H9 (cell line): ENCODE data around the gene ITPK1. TPM values are rescaled to one million over a fixed set of nuclear protein-coding genes. Genes with fewer than 3 reads are reported as not detected.

Source experiments
- DNase-seq: peaks from one replicate; pipeline ENCODE4 v3.0.0-alpha.2; 2017
- H2AFZ ChIP-seq: one replicate; pipeline ENCODE4 v1.6.1; 2013; ENCODE audit warnings: mild to moderate bottlenecking, low read length, control low read depth, moderate library complexity
- H2AK5ac ChIP-seq: 2 replicates; pipeline ENCODE4 v1.6.1; 2013; ENCODE audit warnings: low read length, control low read depth, mixed read lengths; ENCODE audit not compliant: insufficient read length
- H2BK120ac ChIP-seq: one replicate; pipeline ENCODE4 v1.6.1; 2013; ENCODE audit warnings: low read depth, mild to moderate bottlenecking, low read length, control low read depth, inconsistent platforms; ENCODE audit not compliant: poor library complexity, severe bottlenecking
- H2BK12ac ChIP-seq: 2 replicates; pipeline ENCODE4 v1.6.1; 2013; ENCODE audit warnings: low read length, control low read depth, mixed read lengths, low read depth; ENCODE audit not compliant: insufficient read length
- H2BK15ac ChIP-seq: 2 replicates; pipeline ENCODE4 v1.6.1; 2013; ENCODE audit warnings: low read depth, low read length, control low read depth
- H2BK20ac ChIP-seq: one replicate; pipeline ENCODE4 v1.6.1; 2013; ENCODE audit warnings: low read depth, mild to moderate bottlenecking, low read length, control low read depth, inconsistent platforms; ENCODE audit not compliant: poor library complexity, severe bottlenecking
- H2BK5ac ChIP-seq: 2 replicates; pipeline ENCODE4 v1.6.1; 2013; ENCODE audit warnings: low read length, control low read depth, mixed read lengths; ENCODE audit not compliant: insufficient read length
- H3K14ac ChIP-seq: 2 replicates; pipeline ENCODE4 v1.6.1; 2013; ENCODE audit warnings: low read length, control low read depth; ENCODE audit not compliant: insufficient read depth
- H3K18ac ChIP-seq: 2 replicates; pipeline ENCODE4 v1.6.1; 2013; ENCODE audit warnings: low read depth, mild to moderate bottlenecking, mixed read lengths, low read length, control low read depth; ENCODE audit not compliant: insufficient read length
- H3K23ac ChIP-seq: 2 replicates; pipeline ENCODE4 v1.6.1; 2013; ENCODE audit warnings: low read length, control low read depth, mixed read lengths, low read depth; ENCODE audit not compliant: insufficient read length
- H3K23me2 ChIP-seq: 2 replicates; pipeline ENCODE4 v1.6.1; 2013; ENCODE audit warnings: low read depth, mild to moderate bottlenecking, mixed read lengths, low read length, control low read depth; ENCODE audit not compliant: insufficient read length, poor library complexity, severe bottlenecking
- H3K27ac ChIP-seq: 2 replicates; pipeline ENCODE4 v1.5.1; 2013; ENCODE audit warnings: low read length, control low read depth, mixed read lengths, low read depth; ENCODE audit not compliant: insufficient read length
- H3K27me3 ChIP-seq: 2 replicates; pipeline ENCODE4 v1.6.1; 2013; ENCODE audit warnings: low read length, control low read depth, inconsistent platforms; ENCODE audit not compliant: insufficient read depth
- H3K4ac ChIP-seq: 2 replicates; pipeline ENCODE4 v1.6.1; 2013; ENCODE audit warnings: low read depth, mild to moderate bottlenecking, control low read depth, inconsistent platforms, low read length, moderate library complexity
- H3K4me1 ChIP-seq: 2 replicates; pipeline ENCODE4 v1.6.1; 2013; ENCODE audit warnings: low read length, control low read depth, inconsistent platforms; ENCODE audit not compliant: insufficient read depth
- H3K4me2 ChIP-seq: 2 replicates; pipeline ENCODE4 v1.6.1; 2013; ENCODE audit warnings: low read length, control low read depth, mixed read lengths; ENCODE audit not compliant: insufficient read length, insufficient read depth
- H3K56ac ChIP-seq: 2 replicates; pipeline ENCODE4 v1.6.1; 2013; ENCODE audit warnings: low read depth, mild to moderate bottlenecking, mixed read lengths, low read length, control low read depth; ENCODE audit not compliant: insufficient read length
- H3K79me1 ChIP-seq: 2 replicates; pipeline ENCODE4 v1.6.1; 2013; ENCODE audit warnings: low read depth, mild to moderate bottlenecking, moderate library complexity, low read length, control low read depth, inconsistent platforms; ENCODE audit not compliant: insufficient read depth, poor library complexity, severe bottlenecking
- H3K79me2 ChIP-seq: 2 replicates; pipeline ENCODE4 v1.6.1; 2013; ENCODE audit warnings: low read length, control low read depth, inconsistent platforms; ENCODE audit not compliant: insufficient read depth
- H3K9ac ChIP-seq: 2 replicates; pipeline ENCODE4 v1.6.1; 2013; ENCODE audit warnings: low read length, control low read depth, mixed read lengths; ENCODE audit not compliant: insufficient read length; ENCODE audit errors: extremely low read depth
- H3K9me3 ChIP-seq: one replicate; pipeline ENCODE4 v1.6.1; 2013; ENCODE audit warnings: low read depth, low read length, inconsistent platforms; ENCODE audit not compliant: control insufficient read depth
- H3T11ph ChIP-seq: one replicate; pipeline ENCODE4 v1.6.1; 2013; ENCODE audit warnings: mild to moderate bottlenecking, low read length, control low read depth, inconsistent platforms
- H4K20me1 ChIP-seq: one replicate; pipeline ENCODE4 v1.6.1; 2013; ENCODE audit not compliant: control insufficient read depth, insufficient read length, insufficient read depth
- H4K5ac ChIP-seq: 2 replicates; pipeline ENCODE4 v1.6.1; 2013; ENCODE audit warnings: low read depth, mild to moderate bottlenecking, mixed read lengths, low read length, control low read depth; ENCODE audit not compliant: insufficient read length
- H4K8ac ChIP-seq: replicated peaks from 2 replicates; pipeline ENCODE4 v1.6.1; 2013; ENCODE audit warnings: low read length, control low read depth, mixed read lengths, low read depth; ENCODE audit not compliant: insufficient read length
- H4K91ac ChIP-seq: 2 replicates; pipeline ENCODE4 v1.6.1; 2013; ENCODE audit warnings: low read depth, mild to moderate bottlenecking, moderate library complexity, mixed read lengths, low read length, control low read depth; ENCODE audit not compliant: insufficient read length
- H3K27ac Mint-ChIP-seq, 3 experiments: 2 replicates in 2 of 3; 3 replicates in 1 of 3; pipeline ENCODE4 v1.8.0; 2020 to 2021; ENCODE audit warnings: mixed read lengths in 3 of 3, mild to moderate bottlenecking in 1 of 3, moderate library complexity in 1 of 3
- H3K27me3 Mint-ChIP-seq: 2 replicates; pipeline ENCODE4 v1.8.0; 2021; ENCODE audit warnings: low read depth, mild to moderate bottlenecking, moderate library complexity, mixed read lengths
- H3K36me3 Mint-ChIP-seq, 3 experiments: 2 replicates in 2 of 3; 3 replicates in 1 of 3; pipeline ENCODE4 v1.8.0; 2020 to 2021; ENCODE audit warnings: low read depth in 3 of 3, mixed read lengths in 3 of 3; ENCODE audit not compliant: insufficient read depth in 1 of 3
- H3K4me1 Mint-ChIP-seq, 2 experiments: 2 replicates each; pipeline ENCODE4 v1.8.0; 2020; ENCODE audit warnings: mixed read lengths in 2 of 2
- H3K4me3 Mint-ChIP-seq, 2 experiments: 2 replicates in 1 of 2; 3 replicates in 1 of 2; pipeline ENCODE4 v1.8.0; 2020 to 2021; ENCODE audit warnings: mild to moderate bottlenecking in 2 of 2, mixed read lengths in 2 of 2, moderate library complexity in 1 of 2
- H3K9me3 Mint-ChIP-seq, 2 experiments: 2 replicates in 1 of 2; 3 replicates in 1 of 2; pipeline ENCODE4 v1.8.0; 2020; ENCODE audit warnings: mild to moderate bottlenecking in 2 of 2, mixed read lengths in 2 of 2, moderate library complexity in 1 of 2
- CTCF ChIP-seq: fragments of 200-600 bp; sonication (generic); conservative IDR thresholded peaks from 3 replicates; pipeline ENCODE4 v1.8.0; 2021; ENCODE audit warnings: antibody characterized with exemption, mild to moderate bottlenecking
- WGBS: extraction: QIAGEN DNeasy Blood & Tissue Kit; methylation state at CpG from one replicate; pipeline ENCODE4 v1.1.7; 2013; ENCODE audit warnings: missing lambda C conversion rate, low lambda C conversion rate, mixed read lengths; ENCODE audit not compliant: insufficient read length; ENCODE audit errors: extremely low coverage; 5-methylcytosine and 5-hydroxymethylcytosine counted together
- total RNA-seq: library from RNA; stranded (reverse); gene quantifications from 2 replicates; pipeline ENCODE4 v1.2.1, GENCODE V29; 2021

The ITPK1 gene
- total RNA-seq, 1 experiment from 2014 or later, result 92.7 TPM

- no peaks in the 10 kb centered on the region for H3K27me3 ChIP-seq
- no peak overlapping the region for H2BK5ac ChIP-seq
- H3K79me1 ChIP-seq, result peaks cover 15% of the 10 kb centered on the region
- H2BK20ac ChIP-seq, result no peak overlapping the region
- Mint-ChIP-seq H3K4me3 (no peak overlapping the region), H3K27me3 (no peaks in the 10 kb centered on the region), H3K27ac (peak overlapping the region in 2 of 3 experiments; percentile 55 to 94; a peak in 3 of 7 replicates), H3K36me3 (peaks cover 0 to 5% (median 2%) of the 10 kb centered on the region in 3 experiments; a peak in 3 of 7 replicates), H3K9me3 (no peaks in the 10 kb centered on the region), H3K4me1 (peaks cover 27 to 40% of the 10 kb centered on the region in 2 experiments)
- no peak overlapping the region; the same call in 1 of the 2 replicates for H3K14ac ChIP-seq
- no peak for TF ChIP-seq CTCF
- WGBS, result no CpG with 5 or more reads among the region's 3 CpGs
- H3K4me1 ChIP-seq, result peaks cover 4% of the 10 kb centered on the region; the same call in 1 of the 2 replicates
- DNase-seq, result no peak
- no peak overlapping the region for H4K91ac ChIP-seq
- H3T11ph ChIP-seq, result no peak overlapping the region
- H4K5ac ChIP-seq, result no peak overlapping the region
- H2BK12ac ChIP-seq, result no peak overlapping the region
- peaks cover 2% of the 10 kb centered on the region for H4K20me1 ChIP-seq
- H3K4me2 ChIP-seq, result no peak overlapping the region
- no peak overlapping the region for H3K18ac ChIP-seq
- H3K23me2 ChIP-seq, result no peaks in the 10 kb centered on the region
- H3K9me3 ChIP-seq, result no peaks in the 10 kb centered on the region
- no peak overlapping the region for H3K27ac ChIP-seq
- H2AFZ ChIP-seq, result no peak overlapping the region
- H2AK5ac ChIP-seq, result no peak overlapping the region
- H3K4ac ChIP-seq, result no peak overlapping the region
- peaks cover 37% of the 10 kb centered on the region; the same call in 1 of the 2 replicates for H3K79me2 ChIP-seq
- no peak overlapping the region for H2BK15ac ChIP-seq
- H4K8ac ChIP-seq, result no peak overlapping the region
- H3K56ac ChIP-seq, result no peak overlapping the region
- H3K9ac ChIP-seq, result no peak overlapping the region
- no peak overlapping the region for H2BK120ac ChIP-seq
- H3K23ac ChIP-seq, result no peak overlapping the region
These were observed 15.6 kb downstream of the ITPK1 start for GRCh38 chr14:93100100-93100499.
